DND-41 (cell line): ENCODE data around the gene ITPRID1.

Experiments used
- EZH2 ChIP-seq: IDR thresholded peaks from 3 replicates; pipeline ENCODE4 v1.6.1; 2012; ENCODE audit warnings: borderline replicate concordance, low read depth, mild to moderate bottlenecking, moderate library complexity, low read length, inconsistent platforms; ENCODE audit not compliant: severe bottlenecking
- TF ChIP-seq, protein P1 (sequence below): IDR thresholded peaks from 2 replicates; pipeline ENCODE4 v1.5.1; 2012; ENCODE audit warnings: borderline replicate concordance, low read length, moderate library complexity, mild to moderate bottlenecking; ENCODE audit not compliant: poor library complexity, severe bottlenecking; ENCODE audit errors: extremely low read depth

- no peak for TF ChIP-seq EZH2
- TF ChIP-seq, protein P1, sequence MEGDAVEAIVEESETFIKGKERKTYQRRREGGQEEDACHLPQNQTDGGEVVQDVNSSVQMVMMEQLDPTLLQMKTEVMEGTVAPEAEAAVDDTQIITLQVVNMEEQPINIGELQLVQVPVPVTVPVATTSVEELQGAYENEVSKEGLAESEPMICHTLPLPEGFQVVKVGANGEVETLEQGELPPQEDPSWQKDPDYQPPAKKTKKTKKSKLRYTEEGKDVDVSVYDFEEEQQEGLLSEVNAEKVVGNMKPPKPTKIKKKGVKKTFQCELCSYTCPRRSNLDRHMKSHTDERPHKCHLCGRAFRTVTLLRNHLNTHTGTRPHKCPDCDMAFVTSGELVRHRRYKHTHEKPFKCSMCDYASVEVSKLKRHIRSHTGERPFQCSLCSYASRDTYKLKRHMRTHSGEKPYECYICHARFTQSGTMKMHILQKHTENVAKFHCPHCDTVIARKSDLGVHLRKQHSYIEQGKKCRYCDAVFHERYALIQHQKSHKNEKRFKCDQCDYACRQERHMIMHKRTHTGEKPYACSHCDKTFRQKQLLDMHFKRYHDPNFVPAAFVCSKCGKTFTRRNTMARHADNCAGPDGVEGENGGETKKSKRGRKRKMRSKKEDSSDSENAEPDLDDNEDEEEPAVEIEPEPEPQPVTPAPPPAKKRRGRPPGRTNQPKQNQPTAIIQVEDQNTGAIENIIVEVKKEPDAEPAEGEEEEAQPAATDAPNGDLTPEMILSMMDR: no peak
These were observed 55.6 kb downstream of the ITPRID1 start for GRCh38 chr7:31569528-31569927.
